ENCODE results near the gene CYP3A4. TPM values are rescaled to one million over a fixed set of nuclear protein-coding genes. Genes with fewer than 3 reads are reported as not detected.
"Not testable (repeated sequence)": the region's sequence is repeated elsewhere in the genome, so short reads cannot be mapped to it uniquely, and the experiment has no call there.

The CYP3A4 gene
- total RNA-seq, 2 experiments from 2014 or later = not detected

- ChIA-PET CTCF (interaction anchor here (0.5 to 0.6 kb wide), 2 partner anchors 257 to 299 kb away, joined by 3 to 4 read pairs; no protein-coding TSS in a partner anchor), POLR2A (no interaction called here)
- Mint-ChIP-seq H3K4me3 (no peak overlapping the region), H3K4me1 (peaks cover 13% of the 10 kb centered on the region), H3K27me3 (peaks cover 3% of the 10 kb centered on the region), H3K36me3 (ENCODE audit: low read depth) (no peaks in the 10 kb centered on the region), H3K9me3 (no peaks in the 10 kb centered on the region), H3K27ac (no peak overlapping the region)
- no peak for DNase-seq
Observed at GRCh38 chr7:99764478-99764877, 19.5 kb downstream of the CYP3A4 start.

GRCh38 chr7:99762680-99763327 lies 21.2 kb downstream of the CYP3A4 start:
- Mint-ChIP-seq H3K27me3 (no peaks in the 10 kb centered on the region), H3K9me3 (no peaks in the 10 kb centered on the region), H3K27ac (no peak overlapping the region), H3K4me3 (no peak overlapping the region), H3K36me3 (ENCODE audit: low read depth) (no peaks in the 10 kb centered on the region), H3K4me1 (peaks cover 6% of the 10 kb centered on the region)
- POLR2A ChIA-PET = no interaction called here
- CTCF ChIA-PET = no interaction called here
- DNase-seq = no peak

GRCh38 chr7:99755085-99755484 lies 28.9 kb downstream of the CYP3A4 start:
- H3K27me3 Mint-ChIP-seq = peaks cover 9% of the 10 kb centered on the region
- H3K4me3 Mint-ChIP-seq = no peak overlapping the region
- no peaks in the 10 kb centered on the region for H3K9me3 Mint-ChIP-seq
- H3K27ac Mint-ChIP-seq = no peak overlapping the region
- ChIA-PET POLR2A (no interaction called here), CTCF (no interaction called here)
- no peak for DNase-seq
- H3K4me1 Mint-ChIP-seq = no peaks in the 10 kb centered on the region
- H3K36me3 Mint-ChIP-seq (ENCODE audit: low read depth) = no peaks in the 10 kb centered on the region

GRCh38 chr7:99752356-99752755 lies 31.6 kb downstream of the CYP3A4 start:
- Mint-ChIP-seq H3K27ac (no peak overlapping the region), H3K9me3 (no peaks in the 10 kb centered on the region), H3K4me3 (no peak overlapping the region), H3K4me1 (no peaks in the 10 kb centered on the region), H3K36me3 (ENCODE audit: low read depth) (no peaks in the 10 kb centered on the region), H3K27me3 (peaks cover 9% of the 10 kb centered on the region)
- no peak for DNase-seq
- CTCF ChIA-PET = no interaction called here
- POLR2A ChIA-PET = no interaction called here

- H3K27ac Mint-ChIP-seq; H3K9me3 Mint-ChIP-seq; H3K27me3 Mint-ChIP-seq; CTCF ChIA-PET; H3K4me3 Mint-ChIP-seq; DNase-seq; H3K36me3 Mint-ChIP-seq (ENCODE audit: low read depth); POLR2A ChIA-PET; H3K4me1 Mint-ChIP-seq: not testable (repeated sequence)
Observed at GRCh38 chr7:99751322-99752052, 32.5 kb downstream of the CYP3A4 start.

- Mint-ChIP-seq H3K9me3 (no peaks in the 10 kb centered on the region), H3K4me1 (no peaks in the 10 kb centered on the region), H3K4me3 (no peak overlapping the region), H3K27me3 (peaks cover 14% of the 10 kb centered on the region), H3K27ac (no peak overlapping the region), H3K36me3 (ENCODE audit: low read depth) (peaks cover 2% of the 10 kb centered on the region)
- ChIA-PET CTCF (no interaction called here), POLR2A (no interaction called here)
- DNase-seq = no peak
Observed at GRCh38 chr7:99748846-99749579, 35.0 kb downstream of the CYP3A4 start.

- H3K9me3 Mint-ChIP-seq; H3K27me3 Mint-ChIP-seq; CTCF ChIA-PET; H3K4me3 Mint-ChIP-seq; POLR2A ChIA-PET; H3K27ac Mint-ChIP-seq; H3K36me3 Mint-ChIP-seq (ENCODE audit: low read depth); H3K4me1 Mint-ChIP-seq; DNase-seq: not testable (repeated sequence)
Observed at GRCh38 chr7:99746915-99747314, 37.1 kb downstream of the CYP3A4 start.

GRCh38 chr7:99745395-99745794 lies 38.6 kb downstream of the CYP3A4 start:
- DNase-seq; H3K27me3 Mint-ChIP-seq; H3K27ac Mint-ChIP-seq; H3K4me3 Mint-ChIP-seq; H3K36me3 Mint-ChIP-seq (ENCODE audit: low read depth); CTCF ChIA-PET; POLR2A ChIA-PET; H3K9me3 Mint-ChIP-seq; H3K4me1 Mint-ChIP-seq: not testable (repeated sequence)

GRCh38 chr7:99742737-99743394 lies 41.1 kb downstream of the CYP3A4 start:
- CTCF ChIA-PET = no interaction called here
- POLR2A ChIA-PET = no interaction called here
- Mint-ChIP-seq H3K9me3 (peaks cover 2% of the 10 kb centered on the region), H3K27ac (no peak overlapping the region), H3K36me3 (ENCODE audit: low read depth) (peaks cover 6% of the 10 kb centered on the region), H3K4me1 (peaks cover 6% of the 10 kb centered on the region), H3K4me3 (no peak overlapping the region), H3K27me3 (peaks cover 6% of the 10 kb centered on the region)
- DNase-seq = no peak

- H3K27ac Mint-ChIP-seq = no peak overlapping the region
- CTCF ChIA-PET = no interaction called here
- POLR2A ChIA-PET = no interaction called here
Observed at GRCh38 chr7:99741441-99741795, 42.6 kb downstream of the CYP3A4 start.

GRCh38 chr7:99740573-99741440 lies 43.2 kb downstream of the CYP3A4 start:
- CTCF ChIA-PET = no interaction called here
- H3K4me1 Mint-ChIP-seq = peaks cover 8% of the 10 kb centered on the region
- H3K27me3 Mint-ChIP-seq = peaks cover 6% of the 10 kb centered on the region
- POLR2A ChIA-PET = no interaction called here
- peaks cover 2% of the 10 kb centered on the region for H3K9me3 Mint-ChIP-seq
- DNase-seq = no peak
- no peak overlapping the region for H3K4me3 Mint-ChIP-seq
- no peak overlapping the region for H3K27ac Mint-ChIP-seq
- peaks cover 3% of the 10 kb centered on the region for H3K36me3 Mint-ChIP-seq (ENCODE audit: low read depth)

More at GRCh38 chr7:99741441-99741795, 42.6 kb downstream of the CYP3A4 start:
- Mint-ChIP-seq H3K27me3 (peaks cover 6% of the 10 kb centered on the region), H3K36me3 (ENCODE audit: low read depth) (peaks cover 4% of the 10 kb centered on the region), H3K4me3 (no peak overlapping the region), H3K4me1 (peaks cover 8% of the 10 kb centered on the region), H3K9me3 (peaks cover 2% of the 10 kb centered on the region)
- no peak for DNase-seq

- DNase-seq = no peak
- Mint-ChIP-seq H3K9me3 (peaks cover 2% of the 10 kb centered on the region), H3K4me1 (peaks cover 8% of the 10 kb centered on the region), H3K27me3 (peaks cover 6% of the 10 kb centered on the region), H3K36me3 (ENCODE audit: low read depth) (peaks cover 3% of the 10 kb centered on the region), H3K27ac (no peak overlapping the region), H3K4me3 (no peak overlapping the region)
- POLR2A ChIA-PET = no interaction called here
- CTCF ChIA-PET = no interaction called here
Observed at GRCh38 chr7:99739699-99740572, 44.0 kb downstream of the CYP3A4 start.

All from activated CD4-positive, alpha-beta T cell treated with anti-CD3 and anti-CD28 coated beads, Interleukin-2, amount 10 ng/mL, durations not matched to agents 7 days and 5 days (primary cell).